GM23338 (cell line): ENCODE results near the gene ZNF451. TPM values are rescaled to one million over a fixed set of nuclear protein-coding genes. Genes with fewer than 3 reads are reported as not detected.

ENCODE experiments used
- ATAC-seq: fragments of 200-7000 bp; cut with Tn5 transposase; 3 replicates; pipeline ENCODE4 v1.9.1; 2020
- DNase-seq: peaks from one replicate; pipeline ENCODE4 v3.0.0-alpha.2; 2015; ENCODE audit warnings: low spot score
- H2AFZ ChIP-seq: fragments of 200-600 bp; sonication (generic); 2 replicates; pipeline ENCODE4 v1.8.0; 2016; ENCODE audit warnings: antibody characterized with exemption, mild to moderate bottlenecking, moderate library complexity
- H3F3A ChIP-seq: fragments of 200-600 bp; sonication (generic); replicated peaks from 2 replicates; pipeline ENCODE4 v1.8.0; 2017; ENCODE audit warnings: antibody characterized with exemption, mixed run types, low read depth
- H3K27ac ChIP-seq: fragments of 200-600 bp; sonication (generic); 2 replicates; pipeline ENCODE4 v1.6.1; 2016; ENCODE audit warnings: low read depth
- H3K27me3 ChIP-seq: fragments of 200-600 bp; sonication (generic); 2 replicates; pipeline ENCODE4 v1.8.0; 2016; ENCODE audit warnings: mild to moderate bottlenecking, mixed run types, moderate library complexity; ENCODE audit not compliant: insufficient read depth
- H3K36me3 ChIP-seq: fragments of 200-600 bp; sonication (generic); 2 replicates; pipeline ENCODE4 v1.8.0; 2016; ENCODE audit warnings: mild to moderate bottlenecking; ENCODE audit not compliant: insufficient read depth
- H3K4me1 ChIP-seq: fragments of 200-600 bp; sonication (generic); 2 replicates; pipeline ENCODE4 v1.8.0; 2016; ENCODE audit warnings: mild to moderate bottlenecking, moderate library complexity; ENCODE audit not compliant: insufficient read depth
- H3K4me2 ChIP-seq: fragments of 200-600 bp; sonication (generic); 2 replicates; pipeline ENCODE4 v1.7.1; 2017; ENCODE audit warnings: mixed run types
- H3K4me3 ChIP-seq: fragments of 200-600 bp; sonication (generic); 2 replicates; pipeline ENCODE4 v1.6.1; 2016; ENCODE audit warnings: mixed run types
- H3K79me2 ChIP-seq: fragments of 200-600 bp; sonication (generic); replicated peaks from 2 replicates; pipeline ENCODE4 v1.8.0; 2017; ENCODE audit warnings: mild to moderate bottlenecking; ENCODE audit not compliant: insufficient read depth
- H3K9me2 ChIP-seq: fragments of 200-600 bp; sonication (generic); 2 replicates; pipeline ENCODE4 v1.8.0; 2017; ENCODE audit not compliant: insufficient read depth
- H4K20me1 ChIP-seq: fragments of 200-600 bp; sonication (generic); replicated peaks from 2 replicates; pipeline ENCODE4 v1.8.0; 2017; ENCODE audit warnings: mild to moderate bottlenecking; ENCODE audit not compliant: insufficient read depth
- H3K27ac Mint-ChIP-seq: 2 replicates; pipeline ENCODE4 v1.8.0; 2020; ENCODE audit warnings: inconsistent platforms, mild to moderate bottlenecking, moderate library complexity, mixed read lengths
- H3K27me3 Mint-ChIP-seq: 3 replicates; pipeline ENCODE4 v1.8.0; 2022; ENCODE audit warnings: low read depth, mild to moderate bottlenecking, moderate library complexity, mixed read lengths, inconsistent platforms; ENCODE audit not compliant: insufficient read depth, poor library complexity
- H3K36me3 Mint-ChIP-seq: 3 replicates; pipeline ENCODE4 v1.8.0; 2021; ENCODE audit warnings: low read depth, mild to moderate bottlenecking, inconsistent platforms, moderate library complexity, mixed read lengths
- H3K4me1 Mint-ChIP-seq: 3 replicates; pipeline ENCODE4 v1.8.0; 2020; ENCODE audit warnings: mild to moderate bottlenecking, inconsistent platforms, mixed read lengths
- H3K4me3 Mint-ChIP-seq: 3 replicates; pipeline ENCODE4 v1.8.0; 2021; ENCODE audit warnings: moderate library complexity, mild to moderate bottlenecking, inconsistent platforms, mixed read lengths
- H3K9me3 Mint-ChIP-seq: 3 replicates; pipeline ENCODE4 v1.8.0; 2020; ENCODE audit warnings: moderate library complexity, mild to moderate bottlenecking, inconsistent platforms, mixed read lengths
- CREB1 ChIP-seq: fragments of 250-450 bp; sonication (Bioruptor Pico); IDR thresholded peaks from 2 replicates; pipeline ENCODE4 v1.5.0; 2020; ENCODE audit warnings: low read depth, mild to moderate bottlenecking, moderate library complexity
- EZH2 ChIP-seq: fragments of 200-600 bp; sonication (generic); IDR thresholded peaks from one replicate; pipeline ENCODE4 v1.8.0; 2017; ENCODE audit warnings: antibody characterized with exemption, mild to moderate bottlenecking, low read depth; ENCODE audit not compliant: unreplicated experiment
- EZH2phosphoT487 ChIP-seq: fragments of 200-600 bp; sonication (generic); IDR thresholded peaks from one replicate; pipeline ENCODE4 v1.8.1; 2018; ENCODE audit warnings: antibody characterized with exemption; ENCODE audit not compliant: unreplicated experiment
- JUNB ChIP-seq: IDR thresholded peaks from one replicate; pipeline ENCODE4 v1.6.1; 2016; ENCODE audit warnings: antibody characterized with exemption; ENCODE audit not compliant: unreplicated experiment
- REST ChIP-seq: IDR thresholded peaks from one replicate; pipeline ENCODE4 v1.6.1; 2018; ENCODE audit warnings: antibody characterized with exemption; ENCODE audit not compliant: unreplicated experiment
- ZNF114 ChIP-seq: fragments of 250-450 bp; sonication (Bioruptor Pico); IDR thresholded peaks from 2 replicates; pipeline ENCODE4 v1.5.0; 2020; ENCODE audit warnings: mild to moderate bottlenecking, moderate library complexity
- polyA plus RNA-seq: library from polyadenylated mRNA; unstranded; fragments of >200 nt; fragmentation: Nextera tagmentation; extraction: Ambion mirVana; gene quantifications from 2 replicates; pipeline ENCODE4 v1.2.1, GENCODE V29; 2016
- total RNA-seq: library from RNA; depleted of rRNA; stranded (reverse); fragments of >200 nt; shearing (Covaris generic); gene quantifications from 2 replicates; pipeline ENCODE4 v1.2.3, GENCODE V29; 2014
- TF ChIP-seq, protein P1 (sequence below), 2 experiments: fragments of 200-600 bp in 1 of 2; sonication (generic) in 1 of 2; conservative IDR thresholded peaks; 2 replicates each; pipeline versions ENCODE4 v1.5.1 to v1.6.1; 2016 to 2017; ENCODE audit warnings: antibody characterized with exemption in 2 of 2, low read depth in 2 of 2, mild to moderate bottlenecking in 2 of 2, moderate library complexity in 1 of 2
- TF ChIP-seq, protein P2 (sequence below): fragments of 250-450 bp; sonication (Bioruptor Pico); IDR thresholded peaks from 2 replicates; pipeline ENCODE4 v1.5.0; 2020; ENCODE audit warnings: mild to moderate bottlenecking, moderate library complexity

The ZNF451 gene
- total and polyA plus RNA-seq, 2 experiments from 2014 or later: 44.8 to 54.1 TPM

- peaks cover 31% of the 10 kb centered on the region for H3K4me1 Mint-ChIP-seq
- Histone ChIP-seq H3K9me2 (no peaks in the 10 kb centered on the region), H3K4me1 (peaks cover 32% of the 10 kb centered on the region), H3K4me2 (no peak overlapping the region), H3K27ac (no peak overlapping the region), H3K36me3 (no peaks in the 10 kb centered on the region), H2AFZ (no peak overlapping the region), H4K20me1 (no peaks in the 10 kb centered on the region), H3K79me2 (no peaks in the 10 kb centered on the region), H3K27me3 (no peaks in the 10 kb centered on the region), H3F3A (no peaks in the 10 kb centered on the region), H3K4me3 (no peak overlapping the region)
- H3K4me3 Mint-ChIP-seq: no peak overlapping the region
- H3K27me3 Mint-ChIP-seq: peaks cover 12% of the 10 kb centered on the region
- peaks cover 7% of the 10 kb centered on the region; the same call in 2 of the 3 replicates for H3K36me3 Mint-ChIP-seq
- H3K9me3 Mint-ChIP-seq: peaks cover 3% of the 10 kb centered on the region; the same call in 1 of the 3 replicates
- no peak for TF ChIP-seq JUNB
- no peak for TF ChIP-seq EZH2phosphoT487
- TF ChIP-seq EZH2: no peak
- TF ChIP-seq, protein P1, sequence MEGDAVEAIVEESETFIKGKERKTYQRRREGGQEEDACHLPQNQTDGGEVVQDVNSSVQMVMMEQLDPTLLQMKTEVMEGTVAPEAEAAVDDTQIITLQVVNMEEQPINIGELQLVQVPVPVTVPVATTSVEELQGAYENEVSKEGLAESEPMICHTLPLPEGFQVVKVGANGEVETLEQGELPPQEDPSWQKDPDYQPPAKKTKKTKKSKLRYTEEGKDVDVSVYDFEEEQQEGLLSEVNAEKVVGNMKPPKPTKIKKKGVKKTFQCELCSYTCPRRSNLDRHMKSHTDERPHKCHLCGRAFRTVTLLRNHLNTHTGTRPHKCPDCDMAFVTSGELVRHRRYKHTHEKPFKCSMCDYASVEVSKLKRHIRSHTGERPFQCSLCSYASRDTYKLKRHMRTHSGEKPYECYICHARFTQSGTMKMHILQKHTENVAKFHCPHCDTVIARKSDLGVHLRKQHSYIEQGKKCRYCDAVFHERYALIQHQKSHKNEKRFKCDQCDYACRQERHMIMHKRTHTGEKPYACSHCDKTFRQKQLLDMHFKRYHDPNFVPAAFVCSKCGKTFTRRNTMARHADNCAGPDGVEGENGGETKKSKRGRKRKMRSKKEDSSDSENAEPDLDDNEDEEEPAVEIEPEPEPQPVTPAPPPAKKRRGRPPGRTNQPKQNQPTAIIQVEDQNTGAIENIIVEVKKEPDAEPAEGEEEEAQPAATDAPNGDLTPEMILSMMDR (conservative IDR thresholded peaks at IDR 0.05; ENCODE audit: low read depth in 2 of 2): no peak
- no peak for TF ChIP-seq ZNF114
- TF ChIP-seq, protein P2, sequence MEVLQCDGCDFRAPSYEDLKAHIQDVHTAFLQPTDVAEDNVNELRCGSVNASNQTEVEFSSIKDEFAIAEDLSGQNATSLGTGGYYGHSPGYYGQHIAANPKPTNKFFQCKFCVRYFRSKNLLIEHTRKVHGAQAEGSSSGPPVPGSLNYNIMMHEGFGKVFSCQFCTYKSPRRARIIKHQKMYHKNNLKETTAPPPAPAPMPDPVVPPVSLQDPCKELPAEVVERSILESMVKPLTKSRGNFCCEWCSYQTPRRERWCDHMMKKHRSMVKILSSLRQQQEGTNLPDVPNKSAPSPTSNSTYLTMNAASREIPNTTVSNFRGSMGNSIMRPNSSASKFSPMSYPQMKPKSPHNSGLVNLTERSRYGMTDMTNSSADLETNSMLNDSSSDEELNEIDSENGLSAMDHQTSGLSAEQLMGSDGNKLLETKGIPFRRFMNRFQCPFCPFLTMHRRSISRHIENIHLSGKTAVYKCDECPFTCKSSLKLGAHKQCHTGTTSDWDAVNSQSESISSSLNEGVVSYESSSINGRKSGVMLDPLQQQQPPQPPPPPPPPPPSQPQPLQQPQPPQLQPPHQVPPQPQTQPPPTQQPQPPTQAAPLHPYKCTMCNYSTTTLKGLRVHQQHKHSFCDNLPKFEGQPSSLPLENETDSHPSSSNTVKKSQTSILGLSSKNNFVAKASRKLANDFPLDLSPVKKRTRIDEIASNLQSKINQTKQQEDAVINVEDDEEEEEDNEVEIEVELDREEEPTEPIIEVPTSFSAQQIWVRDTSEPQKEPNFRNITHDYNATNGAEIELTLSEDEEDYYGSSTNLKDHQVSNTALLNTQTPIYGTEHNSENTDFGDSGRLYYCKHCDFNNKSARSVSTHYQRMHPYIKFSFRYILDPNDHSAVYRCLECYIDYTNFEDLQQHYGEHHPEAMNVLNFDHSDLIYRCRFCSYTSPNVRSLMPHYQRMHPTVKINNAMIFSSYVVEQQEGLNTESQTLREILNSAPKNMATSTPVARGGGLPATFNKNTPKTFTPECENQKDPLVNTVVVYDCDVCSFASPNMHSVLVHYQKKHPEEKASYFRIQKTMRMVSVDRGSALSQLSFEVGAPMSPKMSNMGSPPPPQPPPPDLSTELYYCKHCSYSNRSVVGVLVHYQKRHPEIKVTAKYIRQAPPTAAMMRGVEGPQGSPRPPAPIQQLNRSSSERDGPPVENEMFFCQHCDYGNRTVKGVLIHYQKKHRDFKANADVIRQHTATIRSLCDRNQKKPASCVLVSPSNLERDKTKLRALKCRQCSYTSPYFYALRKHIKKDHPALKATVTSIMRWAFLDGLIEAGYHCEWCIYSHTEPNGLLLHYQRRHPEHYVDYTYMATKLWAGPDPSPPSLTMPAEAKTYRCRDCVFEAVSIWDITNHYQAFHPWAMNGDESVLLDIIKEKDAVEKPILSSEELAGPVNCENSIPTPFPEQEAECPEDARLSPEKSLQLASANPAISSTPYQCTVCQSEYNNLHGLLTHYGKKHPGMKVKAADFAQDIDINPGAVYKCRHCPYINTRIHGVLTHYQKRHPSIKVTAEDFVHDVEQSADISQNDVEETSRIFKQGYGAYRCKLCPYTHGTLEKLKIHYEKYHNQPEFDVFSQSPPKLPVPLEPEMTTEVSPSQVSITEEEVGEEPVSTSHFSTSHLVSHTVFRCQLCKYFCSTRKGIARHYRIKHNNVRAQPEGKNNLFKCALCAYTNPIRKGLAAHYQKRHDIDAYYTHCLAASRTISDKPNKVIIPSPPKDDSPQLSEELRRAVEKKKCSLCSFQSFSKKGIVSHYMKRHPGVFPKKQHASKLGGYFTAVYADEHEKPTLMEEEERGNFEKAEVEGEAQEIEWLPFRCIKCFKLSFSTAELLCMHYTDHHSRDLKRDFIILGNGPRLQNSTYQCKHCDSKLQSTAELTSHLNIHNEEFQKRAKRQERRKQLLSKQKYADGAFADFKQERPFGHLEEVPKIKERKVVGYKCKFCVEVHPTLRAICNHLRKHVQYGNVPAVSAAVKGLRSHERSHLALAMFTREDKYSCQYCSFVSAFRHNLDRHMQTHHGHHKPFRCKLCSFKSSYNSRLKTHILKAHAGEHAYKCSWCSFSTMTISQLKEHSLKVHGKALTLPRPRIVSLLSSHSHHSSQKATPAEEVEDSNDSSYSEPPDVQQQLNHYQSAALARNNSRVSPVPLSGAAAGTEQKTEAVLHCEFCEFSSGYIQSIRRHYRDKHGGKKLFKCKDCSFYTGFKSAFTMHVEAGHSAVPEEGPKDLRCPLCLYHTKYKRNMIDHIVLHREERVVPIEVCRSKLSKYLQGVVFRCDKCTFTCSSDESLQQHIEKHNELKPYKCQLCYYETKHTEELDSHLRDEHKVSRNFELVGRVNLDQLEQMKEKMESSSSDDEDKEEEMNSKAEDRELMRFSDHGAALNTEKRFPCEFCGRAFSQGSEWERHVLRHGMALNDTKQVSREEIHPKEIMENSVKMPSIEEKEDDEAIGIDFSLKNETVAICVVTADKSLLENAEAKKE (CRISPR knock-in tag): no peak
- TF ChIP-seq REST: no peak
- no peak for TF ChIP-seq CREB1
- no peak for DNase-seq
- ATAC-seq: peak; percentile 61
- no peak overlapping the region for H3K27ac Mint-ChIP-seq
Measured at GRCh38 chr6:57074383-57074782, 15.6 kb upstream of the ZNF451 start.
